ENCODE measurements around the gene EEF1G.
"Not testable (repeated sequence)": the region's sequence is repeated elsewhere in the genome, so short reads cannot be mapped to it uniquely, and the experiment has no call there.

DNA sequence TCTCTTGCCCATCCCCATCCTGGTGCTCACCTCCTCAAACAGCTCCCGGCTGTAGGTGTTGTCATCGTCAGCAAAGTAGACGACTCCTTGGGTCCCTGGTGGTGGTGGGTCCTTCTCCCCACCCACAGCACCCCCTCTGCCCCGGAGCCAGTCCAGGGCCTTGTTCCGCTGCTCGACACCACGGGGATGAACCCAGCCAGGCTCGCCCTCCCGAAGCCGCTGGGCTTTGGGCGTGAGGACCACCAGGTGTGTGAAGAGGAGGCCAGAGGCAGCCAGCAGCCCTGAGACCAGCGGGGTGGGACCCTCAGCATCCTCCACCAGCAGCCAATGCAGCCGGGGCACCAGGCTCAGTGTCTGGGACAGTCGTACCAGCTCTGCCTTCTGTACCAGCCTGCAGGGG, 43.3 kb upstream of the EEF1G start:
- not testable (repeated sequence) for TF ChIP-seq ZFP37, YY2, ZNF146, ZNF664, ZSCAN30 (tag by site-specific recombination; IDR thresholded peaks at IDR 0.05)
- TF ChIP-seq, protein P1, sequence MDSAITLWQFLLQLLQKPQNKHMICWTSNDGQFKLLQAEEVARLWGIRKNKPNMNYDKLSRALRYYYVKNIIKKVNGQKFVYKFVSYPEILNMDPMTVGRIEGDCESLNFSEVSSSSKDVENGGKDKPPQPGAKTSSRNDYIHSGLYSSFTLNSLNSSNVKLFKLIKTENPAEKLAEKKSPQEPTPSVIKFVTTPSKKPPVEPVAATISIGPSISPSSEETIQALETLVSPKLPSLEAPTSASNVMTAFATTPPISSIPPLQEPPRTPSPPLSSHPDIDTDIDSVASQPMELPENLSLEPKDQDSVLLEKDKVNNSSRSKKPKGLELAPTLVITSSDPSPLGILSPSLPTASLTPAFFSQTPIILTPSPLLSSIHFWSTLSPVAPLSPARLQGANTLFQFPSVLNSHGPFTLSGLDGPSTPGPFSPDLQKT (IDR thresholded peaks at IDR 0.05; ENCODE audit: borderline replicate concordance, low read depth, low read length): not testable (repeated sequence)
- TF ChIP-seq, protein P2, sequence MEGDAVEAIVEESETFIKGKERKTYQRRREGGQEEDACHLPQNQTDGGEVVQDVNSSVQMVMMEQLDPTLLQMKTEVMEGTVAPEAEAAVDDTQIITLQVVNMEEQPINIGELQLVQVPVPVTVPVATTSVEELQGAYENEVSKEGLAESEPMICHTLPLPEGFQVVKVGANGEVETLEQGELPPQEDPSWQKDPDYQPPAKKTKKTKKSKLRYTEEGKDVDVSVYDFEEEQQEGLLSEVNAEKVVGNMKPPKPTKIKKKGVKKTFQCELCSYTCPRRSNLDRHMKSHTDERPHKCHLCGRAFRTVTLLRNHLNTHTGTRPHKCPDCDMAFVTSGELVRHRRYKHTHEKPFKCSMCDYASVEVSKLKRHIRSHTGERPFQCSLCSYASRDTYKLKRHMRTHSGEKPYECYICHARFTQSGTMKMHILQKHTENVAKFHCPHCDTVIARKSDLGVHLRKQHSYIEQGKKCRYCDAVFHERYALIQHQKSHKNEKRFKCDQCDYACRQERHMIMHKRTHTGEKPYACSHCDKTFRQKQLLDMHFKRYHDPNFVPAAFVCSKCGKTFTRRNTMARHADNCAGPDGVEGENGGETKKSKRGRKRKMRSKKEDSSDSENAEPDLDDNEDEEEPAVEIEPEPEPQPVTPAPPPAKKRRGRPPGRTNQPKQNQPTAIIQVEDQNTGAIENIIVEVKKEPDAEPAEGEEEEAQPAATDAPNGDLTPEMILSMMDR (tag by site-specific recombination; IDR thresholded peaks at IDR 0.05): not testable (repeated sequence)
- TF ChIP-seq, protein P3, sequence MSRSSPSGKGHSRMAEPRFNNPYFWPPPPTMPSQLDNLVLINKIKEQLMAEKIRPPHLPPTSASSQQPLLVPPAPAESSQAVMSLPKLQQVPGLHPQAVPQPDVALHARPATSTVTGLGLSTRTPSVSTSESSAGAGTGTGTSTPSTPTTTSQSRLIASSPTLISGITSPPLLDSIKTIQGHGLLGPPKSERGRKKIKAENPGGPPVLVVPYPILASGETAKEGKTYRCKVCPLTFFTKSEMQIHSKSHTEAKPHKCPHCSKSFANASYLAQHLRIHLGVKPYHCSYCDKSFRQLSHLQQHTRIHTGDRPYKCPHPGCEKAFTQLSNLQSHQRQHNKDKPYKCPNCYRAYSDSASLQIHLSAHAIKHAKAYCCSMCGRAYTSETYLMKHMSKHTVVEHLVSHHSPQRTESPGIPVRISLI (tag by site-specific recombination; IDR thresholded peaks at IDR 0.05): not testable (repeated sequence)
